Measurements from ENCODE around the gene SLC13A1.

DNA sequence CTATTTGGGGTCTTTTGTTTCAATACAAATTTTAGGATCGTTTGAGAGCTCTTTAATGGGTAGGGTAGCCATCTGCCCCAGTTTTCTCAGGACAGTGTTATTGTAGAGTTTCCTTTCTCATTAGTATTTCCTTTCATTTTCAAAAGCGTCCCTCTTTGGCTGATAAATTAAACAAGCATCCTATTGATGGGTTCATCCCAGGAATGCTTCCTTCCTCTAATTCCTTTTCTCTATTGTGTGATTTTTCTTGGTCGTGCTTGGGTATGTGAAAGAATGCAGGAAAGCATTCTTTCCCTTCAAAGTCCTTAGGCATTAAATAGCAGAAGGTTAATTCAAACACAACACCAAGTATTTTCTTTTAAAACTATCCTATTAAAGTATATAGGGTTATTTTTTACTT, 14.0 kb downstream of the SLC13A1 start:
- TF ChIP-seq, protein P1, sequence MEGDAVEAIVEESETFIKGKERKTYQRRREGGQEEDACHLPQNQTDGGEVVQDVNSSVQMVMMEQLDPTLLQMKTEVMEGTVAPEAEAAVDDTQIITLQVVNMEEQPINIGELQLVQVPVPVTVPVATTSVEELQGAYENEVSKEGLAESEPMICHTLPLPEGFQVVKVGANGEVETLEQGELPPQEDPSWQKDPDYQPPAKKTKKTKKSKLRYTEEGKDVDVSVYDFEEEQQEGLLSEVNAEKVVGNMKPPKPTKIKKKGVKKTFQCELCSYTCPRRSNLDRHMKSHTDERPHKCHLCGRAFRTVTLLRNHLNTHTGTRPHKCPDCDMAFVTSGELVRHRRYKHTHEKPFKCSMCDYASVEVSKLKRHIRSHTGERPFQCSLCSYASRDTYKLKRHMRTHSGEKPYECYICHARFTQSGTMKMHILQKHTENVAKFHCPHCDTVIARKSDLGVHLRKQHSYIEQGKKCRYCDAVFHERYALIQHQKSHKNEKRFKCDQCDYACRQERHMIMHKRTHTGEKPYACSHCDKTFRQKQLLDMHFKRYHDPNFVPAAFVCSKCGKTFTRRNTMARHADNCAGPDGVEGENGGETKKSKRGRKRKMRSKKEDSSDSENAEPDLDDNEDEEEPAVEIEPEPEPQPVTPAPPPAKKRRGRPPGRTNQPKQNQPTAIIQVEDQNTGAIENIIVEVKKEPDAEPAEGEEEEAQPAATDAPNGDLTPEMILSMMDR (IDR thresholded peaks at IDR 0.05): no peak
- TF ChIP-seq POLR2A (IDR thresholded peaks at IDR 0.05): no peak

Data from thyroid gland (tissue), 4 donors.